OCI-LY1 (cell line): ENCODE measurements around the gene DNAAF5.
A peak's percentile ranks its signal among the peaks of the same experiment; 100 is the strongest.

Experiments
- H2AFZ ChIP-seq: fragments of 200-600 bp; sonication (generic), shearing (Covaris generic); 2 replicates; pipeline ENCODE4 v1.6.0; 2014; ENCODE audit warnings: antibody characterized with exemption, mild to moderate bottlenecking, low read length
- H3F3A ChIP-seq: fragments of 200-600 bp; sonication (generic), shearing (Covaris generic); 2 replicates; pipeline ENCODE4 v1.6.0; 2014; ENCODE audit warnings: mild to moderate bottlenecking, antibody characterized with exemption, low read length, moderate library complexity; ENCODE audit not compliant: insufficient read depth
- H3K27ac ChIP-seq: fragments of 200-600 bp; sonication (generic); 2 replicates; pipeline ENCODE4 v1.5.1; 2014; ENCODE audit warnings: low read length, mixed run types, mild to moderate bottlenecking, low read depth; ENCODE audit not compliant: poor library complexity, severe bottlenecking
- H3K27me3 ChIP-seq: fragments of 200-600 bp; sonication (generic); 2 replicates; pipeline ENCODE4 v1.6.0; 2014; ENCODE audit warnings: antibody characterized with exemption, mild to moderate bottlenecking, low read length, moderate library complexity; ENCODE audit not compliant: insufficient read depth
- H3K36me3 ChIP-seq: fragments of 200-600 bp; sonication (generic); 2 replicates; pipeline ENCODE4 v1.6.1; 2014; ENCODE audit warnings: mild to moderate bottlenecking, antibody characterized with exemption, low read length, moderate library complexity, mixed read lengths; ENCODE audit not compliant: insufficient read depth
- H3K4me1 ChIP-seq: fragments of 200-600 bp; sonication (generic); 2 replicates; pipeline ENCODE4 v1.5.1; 2014; ENCODE audit warnings: mild to moderate bottlenecking, low read length, moderate library complexity; ENCODE audit not compliant: insufficient read depth, severe bottlenecking
- H3K4me2 ChIP-seq: fragments of 200-600 bp; sonication (generic), shearing (Covaris generic); 2 replicates; pipeline ENCODE4 v1.6.1; 2014; ENCODE audit warnings: low read length
- H3K4me3 ChIP-seq: fragments of 200-600 bp; sonication (generic); 2 replicates; pipeline ENCODE4 v1.5.1; 2014; ENCODE audit warnings: low read length, low read depth, mild to moderate bottlenecking, mixed read lengths; ENCODE audit not compliant: poor library complexity, severe bottlenecking
- H3K79me2 ChIP-seq: fragments of 200-600 bp; shearing (Covaris generic); 2 replicates; pipeline ENCODE4 v1.6.1; 2016; ENCODE audit warnings: mixed run types, low read length, mixed read lengths; ENCODE audit not compliant: insufficient read depth
- H3K9ac ChIP-seq: fragments of 200-600 bp; sonication (generic), shearing (Covaris generic); 2 replicates; pipeline ENCODE4 v1.6.1; 2014; ENCODE audit warnings: mild to moderate bottlenecking, low read length, mixed read lengths
- H3K9me2 ChIP-seq: fragments of 200-600 bp; sonication (generic), shearing (Covaris generic); 2 replicates; pipeline ENCODE4 v1.6.1; 2014; ENCODE audit warnings: low read depth, mild to moderate bottlenecking, low read length, mixed read lengths
- H3K9me3 ChIP-seq: fragments of 200-600 bp; shearing (Covaris generic); 2 replicates; pipeline ENCODE4 v1.6.1; 2014; ENCODE audit warnings: low read length, mixed read lengths
- H4K20me1 ChIP-seq: fragments of 200-600 bp; sonication (generic), shearing (Covaris generic); 2 replicates; pipeline ENCODE4 v1.6.0; 2016; ENCODE audit warnings: mild to moderate bottlenecking, low read length; ENCODE audit not compliant: insufficient read depth
- EZH2 ChIP-seq: fragments of 200-600 bp; sonication (generic), shearing (Covaris generic); IDR thresholded peaks from 2 replicates; pipeline ENCODE4 v1.8.0; 2017; ENCODE audit warnings: borderline replicate concordance, mixed run types, mild to moderate bottlenecking, antibody characterized with exemption, low read length, moderate library complexity, mixed read lengths
- TF ChIP-seq, protein P1 (sequence below): fragments of 200-600 bp; sonication (generic), shearing (Covaris generic); IDR thresholded peaks from 2 replicates; pipeline ENCODE4 v1.5.1; 2017; ENCODE audit warnings: mild to moderate bottlenecking, antibody characterized with exemption, low read length, moderate library complexity, mixed read lengths

Gene DNAAF5

DNA sequence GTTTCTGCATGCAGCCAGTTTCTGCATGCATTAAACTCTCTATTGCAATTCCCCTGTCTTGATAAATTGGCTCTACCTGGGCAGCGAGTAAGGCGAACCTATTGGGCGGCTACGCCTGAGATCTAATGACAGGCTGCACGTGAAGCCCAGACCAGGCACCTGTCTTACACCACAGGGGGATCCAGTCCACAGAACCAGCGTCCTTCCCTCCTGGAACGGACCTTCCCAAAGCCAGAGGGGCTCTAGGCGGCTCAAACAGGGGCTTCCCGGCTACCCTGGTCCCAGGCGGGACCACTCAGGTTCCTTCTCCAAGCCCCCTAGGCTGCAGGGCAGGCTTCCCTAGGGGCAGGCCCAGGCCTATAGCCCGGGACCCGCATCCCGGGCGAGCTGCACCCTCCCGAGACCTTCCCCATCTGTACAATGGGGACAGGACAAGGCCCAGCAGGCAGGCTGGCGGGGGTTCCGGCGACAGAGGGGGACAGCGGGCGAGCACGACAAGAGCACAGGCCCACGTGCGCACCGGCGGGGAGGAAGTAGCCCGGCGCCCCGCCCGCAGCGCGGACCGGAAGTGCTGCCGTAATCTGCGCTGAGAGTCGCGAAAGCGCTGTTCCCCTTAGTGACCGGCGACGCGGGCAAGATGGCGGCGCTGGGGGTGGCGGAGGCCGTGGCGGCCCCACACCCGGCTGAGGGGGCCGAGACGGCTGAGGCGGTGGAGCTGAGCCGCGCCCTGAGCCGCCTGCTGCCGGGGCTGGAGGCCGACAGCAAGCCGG lies at the start of gene DNAAF5:
Gene DNAAF5, plus strand, starts transcription at position 616 of the 770 bp plus-strand sequence. Its CDS starts 22 bp downstream, at position 638.
- H3K4me2 ChIP-seq: peak within 1 kb of the TSS; percentile 90
- H3K27ac ChIP-seq: peak within 1 kb of the TSS; percentile 31
- peak within 1 kb of the TSS; percentile 73 for H3K9ac ChIP-seq
- no peaks in the 10 kb centered on the region for H3F3A ChIP-seq
- peaks cover 60% of the 10 kb centered on the region for H3K36me3 ChIP-seq
- H4K20me1 ChIP-seq: no peaks in the 10 kb centered on the region
- H3K9me2 ChIP-seq: no peaks in the 10 kb centered on the region
- peak within 1 kb of the TSS; percentile 67 for H3K4me3 ChIP-seq
- TF ChIP-seq, protein P1, sequence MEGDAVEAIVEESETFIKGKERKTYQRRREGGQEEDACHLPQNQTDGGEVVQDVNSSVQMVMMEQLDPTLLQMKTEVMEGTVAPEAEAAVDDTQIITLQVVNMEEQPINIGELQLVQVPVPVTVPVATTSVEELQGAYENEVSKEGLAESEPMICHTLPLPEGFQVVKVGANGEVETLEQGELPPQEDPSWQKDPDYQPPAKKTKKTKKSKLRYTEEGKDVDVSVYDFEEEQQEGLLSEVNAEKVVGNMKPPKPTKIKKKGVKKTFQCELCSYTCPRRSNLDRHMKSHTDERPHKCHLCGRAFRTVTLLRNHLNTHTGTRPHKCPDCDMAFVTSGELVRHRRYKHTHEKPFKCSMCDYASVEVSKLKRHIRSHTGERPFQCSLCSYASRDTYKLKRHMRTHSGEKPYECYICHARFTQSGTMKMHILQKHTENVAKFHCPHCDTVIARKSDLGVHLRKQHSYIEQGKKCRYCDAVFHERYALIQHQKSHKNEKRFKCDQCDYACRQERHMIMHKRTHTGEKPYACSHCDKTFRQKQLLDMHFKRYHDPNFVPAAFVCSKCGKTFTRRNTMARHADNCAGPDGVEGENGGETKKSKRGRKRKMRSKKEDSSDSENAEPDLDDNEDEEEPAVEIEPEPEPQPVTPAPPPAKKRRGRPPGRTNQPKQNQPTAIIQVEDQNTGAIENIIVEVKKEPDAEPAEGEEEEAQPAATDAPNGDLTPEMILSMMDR: no peak
- no peak for TF ChIP-seq EZH2
- peaks cover 21% of the 10 kb centered on the region for H3K4me1 ChIP-seq
- peaks cover 2% of the 10 kb centered on the region; the same call in 1 of the 2 replicates for H3K9me3 ChIP-seq
- H3K27me3 ChIP-seq: no peaks in the 10 kb centered on the region
- peaks cover 11% of the 10 kb centered on the region for H3K79me2 ChIP-seq
- no peak within 1 kb of the TSS for H2AFZ ChIP-seq

DNA sequence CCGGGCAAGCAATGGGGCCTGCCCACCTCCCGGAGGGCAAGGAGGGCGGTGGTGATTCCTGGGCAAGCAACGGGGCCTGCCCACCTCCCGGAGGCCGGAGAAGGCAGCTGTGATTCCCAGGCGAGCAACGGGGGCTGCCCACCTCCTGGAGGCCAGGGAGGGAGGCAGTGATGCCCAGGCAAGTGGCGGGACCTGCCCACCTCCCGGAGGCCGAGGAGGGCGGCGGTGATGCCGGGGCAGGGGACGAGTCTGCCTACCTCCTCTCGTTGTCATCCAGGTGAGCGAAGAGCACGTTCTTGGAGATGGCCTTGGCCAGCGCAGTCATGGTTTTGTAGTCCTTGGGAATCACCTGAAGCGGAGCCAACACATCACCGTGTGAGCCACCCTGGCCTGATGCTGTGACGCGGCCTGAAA lies 49.5 kb upstream of the DNAAF5 start:
- Histone ChIP-seq H4K20me1 (no peaks in the 10 kb centered on the region), H3K27ac (no peak overlapping the region), H3K9me3 (no peaks in the 10 kb centered on the region), H3K4me3 (no peak overlapping the region), H2AFZ (no peak overlapping the region), H3K36me3 (peaks cover 40% of the 10 kb centered on the region), H3K9me2 (no peaks in the 10 kb centered on the region), H3K9ac (no peak overlapping the region), H3K4me1 (no peaks in the 10 kb centered on the region), H3K27me3 (no peaks in the 10 kb centered on the region), H3F3A (no peaks in the 10 kb centered on the region), H3K4me2 (no peak overlapping the region), H3K79me2 (no peaks in the 10 kb centered on the region)
- TF ChIP-seq, protein P1: no peak
- no peak for TF ChIP-seq EZH2

DNA sequence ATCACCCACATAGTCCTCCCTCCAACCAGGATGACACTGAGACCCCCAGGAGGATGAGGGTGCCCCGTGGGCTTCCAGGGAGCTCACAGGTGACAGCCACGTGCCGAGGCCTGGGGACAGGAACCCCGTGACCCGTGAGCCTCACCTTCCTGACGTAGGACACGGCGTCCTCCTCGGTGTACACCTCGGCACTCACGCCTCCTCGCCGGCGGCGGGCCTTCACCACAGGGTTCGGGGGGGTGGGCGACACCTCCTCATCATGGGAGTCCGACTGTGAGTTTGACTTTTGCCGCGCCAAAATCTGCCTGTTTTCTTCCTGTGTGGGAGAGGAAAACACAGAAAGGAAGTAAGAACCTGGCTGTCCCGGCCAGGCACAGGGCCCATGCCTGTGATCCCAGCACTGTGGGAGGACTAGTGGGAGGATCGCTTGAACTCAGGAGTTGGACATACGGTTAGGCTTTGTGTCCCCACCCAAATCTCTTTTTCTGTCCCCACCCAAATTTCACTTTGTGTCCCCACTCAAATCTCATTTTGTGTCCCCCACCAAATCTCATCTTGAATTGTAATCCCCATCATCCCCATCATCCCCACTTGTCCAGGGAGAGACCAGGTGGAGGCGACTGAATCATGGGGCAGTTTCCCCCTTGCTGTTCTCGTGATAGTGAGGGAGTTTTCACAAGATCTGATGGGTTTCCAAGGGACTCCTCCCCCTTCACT lies 45.9 kb upstream of the DNAAF5 start:
- Histone ChIP-seq H3K9me2 (no peaks in the 10 kb centered on the region), H3F3A (no peaks in the 10 kb centered on the region), H3K4me3 (no peak overlapping the region), H3K9me3 (peaks cover 3% of the 10 kb centered on the region; the same call in 1 of the 2 replicates), H2AFZ (no peak overlapping the region), H3K36me3 (peaks cover 51% of the 10 kb centered on the region), H3K27me3 (no peaks in the 10 kb centered on the region), H3K27ac (no peak overlapping the region), H3K79me2 (no peaks in the 10 kb centered on the region), H4K20me1 (no peaks in the 10 kb centered on the region), H3K4me1 (no peaks in the 10 kb centered on the region), H3K4me2 (no peak overlapping the region), H3K9ac (no peak overlapping the region)
- no peak for TF ChIP-seq EZH2
- TF ChIP-seq, protein P1: no peak
